Ishikawa (cell line): ENCODE measurements around the gene RRAD.

ENCODE experiments used
- CEBPB ChIP-seq: IDR thresholded peaks from 2 replicates; pipeline ENCODE4 v1.6.1; 2012
- CREB1 ChIP-seq: IDR thresholded peaks from 2 replicates; pipeline ENCODE4 v1.6.1; 2012; ENCODE audit warnings: low read depth
- EGR1 ChIP-seq: IDR thresholded peaks from 2 replicates; pipeline ENCODE4 v1.6.1; 2012
- EP300 ChIP-seq: IDR thresholded peaks from 2 replicates; pipeline ENCODE4 v1.6.1; 2012; ENCODE audit warnings: borderline replicate concordance
- FOXM1 ChIP-seq: IDR thresholded peaks from 2 replicates; pipeline ENCODE4 v1.6.1; 2012; ENCODE audit warnings: low read depth, borderline replicate concordance
- MAX ChIP-seq: IDR thresholded peaks from 2 replicates; pipeline ENCODE4 v1.6.1; 2012
- NFIC ChIP-seq: IDR thresholded peaks from 2 replicates; pipeline ENCODE4 v1.6.1; 2012
- RAD21 ChIP-seq: IDR thresholded peaks from 2 replicates; pipeline ENCODE4 v1.6.1; 2012; ENCODE audit warnings: low read depth
- REST ChIP-seq: IDR thresholded peaks from 2 replicates; pipeline ENCODE4 v1.6.1; 2012; ENCODE audit warnings: low read depth, mild to moderate bottlenecking
- TAF1 ChIP-seq: IDR thresholded peaks from 2 replicates; pipeline ENCODE4 v1.6.1; 2012; ENCODE audit warnings: low read depth, mild to moderate bottlenecking
- YY1 ChIP-seq: IDR thresholded peaks from 2 replicates; pipeline ENCODE4 v1.6.1; 2012; ENCODE audit warnings: low read depth

DNA sequence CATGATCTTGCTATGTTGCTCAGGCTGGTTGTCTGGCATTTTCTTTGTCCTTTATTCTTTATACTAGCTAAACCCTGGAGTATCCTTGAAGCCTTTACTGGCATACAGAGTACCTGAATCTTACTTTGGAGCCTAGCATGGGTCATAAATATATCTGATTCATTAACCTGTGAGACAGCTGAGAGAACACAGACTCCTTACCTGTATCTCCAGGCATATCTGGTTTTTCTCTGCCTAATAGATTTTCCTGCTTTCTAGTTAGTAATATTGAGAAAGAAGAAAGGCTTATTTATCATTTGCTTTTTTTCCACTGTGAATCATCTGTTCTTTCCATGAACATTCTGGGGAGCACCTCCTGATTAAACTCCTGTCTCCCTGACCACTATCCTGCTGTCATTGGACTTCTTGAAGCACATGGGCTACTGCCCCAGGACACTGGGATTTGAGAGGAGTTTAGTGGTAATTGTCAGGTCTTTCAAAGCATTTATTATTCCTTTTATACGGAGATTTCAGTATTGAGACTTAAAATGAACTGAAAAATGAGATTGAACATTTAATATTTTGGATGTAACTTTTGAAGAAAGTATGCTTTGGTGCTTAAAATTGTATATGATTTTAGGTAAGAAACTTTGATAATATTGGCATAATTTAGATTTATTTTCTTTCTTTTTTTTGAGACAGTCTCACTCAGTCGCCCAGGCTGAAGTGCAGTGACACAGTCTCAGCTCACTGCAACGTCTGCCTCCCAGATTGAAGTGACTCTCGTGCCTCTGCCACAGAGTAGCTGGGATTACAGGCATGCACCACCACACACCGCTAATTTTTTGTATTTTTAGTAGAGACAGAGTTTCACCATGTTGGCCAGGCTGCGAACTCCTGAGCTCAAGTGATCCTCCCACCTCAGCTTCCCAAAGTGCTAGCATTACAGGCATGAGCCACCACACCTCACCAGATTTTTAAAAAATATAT lies 36.4 kb downstream of the RRAD start:
- TF ChIP-seq TAF1 (no peak), REST (no peak), YY1 (no peak), EP300 (no peak), RAD21 (no peak), MAX (no peak), CREB1 (no peak), NFIC (no peak), EGR1 (no peak), CEBPB (no peak), FOXM1 (no peak)
